PC-9 (cell line): ENCODE data around the gene JPH4.

Experiments used
- CTCF ChIP-seq: fragments of 200-600 bp; sonication (generic); conservative IDR thresholded peaks from 2 replicates; pipeline ENCODE4 v1.6.1; 2017; ENCODE audit warnings: mixed run types, antibody characterized with exemption, mild to moderate bottlenecking, moderate library complexity
- EZH2 ChIP-seq: fragments of 200-600 bp; sonication (generic); IDR thresholded peaks from 2 replicates; pipeline ENCODE4 v1.8.0; 2017; ENCODE audit warnings: antibody characterized with exemption, low read depth

GRCh38 chr14:23561873-23562821, 16.4 kb downstream of the JPH4 start:
- TF ChIP-seq CTCF (no peak), EZH2 (no peak)
